Measurements from ENCODE around the gene MCUR1. TPM values are rescaled to one million over a fixed set of nuclear protein-coding genes. Genes with fewer than 3 reads are reported as not detected.

Gene MCUR1
- total and polyA plus RNA-seq, 2 donors (not counting 1 experiment from before 2014, with no cell fraction given), result 4.6 to 10.6 TPM

DNA sequence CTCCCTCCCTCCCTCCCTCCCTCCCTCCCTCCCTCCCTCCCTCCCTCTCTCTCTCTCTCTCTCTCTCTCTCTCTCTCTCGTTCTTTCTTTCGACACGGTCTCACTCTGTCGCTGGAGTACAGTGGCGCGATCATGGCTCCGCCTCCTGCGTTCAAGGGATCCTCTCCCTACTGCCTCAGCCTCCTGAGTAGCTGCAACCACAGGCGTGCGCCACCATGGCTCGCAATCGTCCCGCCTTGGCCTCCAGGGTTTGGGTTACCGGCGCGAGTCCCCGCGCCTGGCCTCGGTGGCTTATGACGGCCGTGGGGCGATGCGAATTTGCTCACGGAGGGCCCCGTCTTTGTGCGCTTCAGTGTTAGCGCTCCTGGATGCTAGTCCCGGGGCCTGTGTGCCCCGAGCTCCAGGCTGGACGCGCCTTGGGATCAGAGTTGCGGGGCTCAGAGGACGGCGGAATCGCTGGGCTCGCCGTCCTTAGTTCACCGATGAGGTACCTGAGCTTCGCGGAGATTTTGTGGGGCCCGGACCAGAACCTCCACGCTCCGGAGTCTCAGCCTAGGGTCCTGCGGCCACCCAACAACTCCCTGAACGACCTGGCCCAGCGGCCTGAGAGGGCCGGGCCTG is 45.2 kb downstream of the MCUR1 start:
- ATAC-seq (ENCODE audit: low read depth) (no peak), DNase-seq (no peak)
- no peak overlapping the region for H3K27ac Mint-ChIP-seq
- no peak overlapping the region for H3K4me3 Mint-ChIP-seq
- intact Hi-C loops (cut with micrococcal nuclease), result loop anchor here (5.0 kb wide), 1 partner anchor 57 kb away; the partner anchor contains the start of gene RANBP9
- no peak overlapping the region for H3K27ac ChIP-seq (ENCODE audit: low read length in 2 of 2)
- H3K9me3 Mint-ChIP-seq (ENCODE audit: insufficient read depth), result no peaks in the 10 kb centered on the region
- H3K4me2 ChIP-seq (replicated peaks; ENCODE audit: low read depth, low read length, poor library complexity, severe bottlenecking), result no peak overlapping the region
- H3K9ac ChIP-seq (ENCODE audit: low read length), result no peak overlapping the region
- no peaks in the 10 kb centered on the region for H3K27me3 ChIP-seq (replicated peaks in 1 of 4; ENCODE audit: control extremely low read depth in 1 of 4, control insufficient read depth in 3 of 4, insufficient read depth in 4 of 4, low read length in 3 of 4)
- peaks cover 0 to 13% (median 2%) of the 10 kb centered on the region in 3 donors for H3K9me3 ChIP-seq (ENCODE audit: control extremely low read depth in 1 of 3, control insufficient read depth in 2 of 3, insufficient read depth in 1 of 3, low read length in 2 of 3)
- no peaks in the 10 kb centered on the region for H4K20me1 ChIP-seq (ENCODE audit: control insufficient read depth, insufficient read depth, low read length, poor library complexity, severe bottlenecking)
- H3K4me1 Mint-ChIP-seq, result peaks cover 27% of the 10 kb centered on the region
- ChIA-PET CTCF (interaction anchor here (1.0 to 1.5 kb wide), 4 partner anchors 26 to 314 kb away, joined by 3 read pairs; no protein-coding TSS in a partner anchor), POLR2A (no interaction called here)
- no peaks in the 10 kb centered on the region for H3K79me2 ChIP-seq (ENCODE audit: control insufficient read depth, insufficient read depth, low read length)
- H3K36me3 ChIP-seq (replicated peaks in 1 of 2; ENCODE audit: control extremely low read depth in 1 of 2, control insufficient read depth in 1 of 2, extremely low read depth in 1 of 2, insufficient read depth in 2 of 2, low read length in 1 of 2), result no peaks in the 10 kb centered on the region
- WGBS (ENCODE audit: insufficient coverage), result 98% methylated on average over 43 of the region's 47 CpGs
- no peak overlapping the region for H2AFZ ChIP-seq (ENCODE audit: insufficient read depth, low read depth, low read length, poor library complexity, severe bottlenecking)
- H3K4me3 ChIP-seq (ENCODE audit: control extremely low read depth in 1 of 5, extremely low read depth in 1 of 5, insufficient read depth in 1 of 5, low read depth in 2 of 5, low read length in 4 of 5), result no peak overlapping the region
- no peak for TF ChIP-seq EZH2 (IDR thresholded peaks at IDR 0.05; ENCODE audit: borderline replicate concordance, insufficient read depth, low read depth, low read length, poor library complexity, severe bottlenecking)
- TF ChIP-seq, protein P1, sequence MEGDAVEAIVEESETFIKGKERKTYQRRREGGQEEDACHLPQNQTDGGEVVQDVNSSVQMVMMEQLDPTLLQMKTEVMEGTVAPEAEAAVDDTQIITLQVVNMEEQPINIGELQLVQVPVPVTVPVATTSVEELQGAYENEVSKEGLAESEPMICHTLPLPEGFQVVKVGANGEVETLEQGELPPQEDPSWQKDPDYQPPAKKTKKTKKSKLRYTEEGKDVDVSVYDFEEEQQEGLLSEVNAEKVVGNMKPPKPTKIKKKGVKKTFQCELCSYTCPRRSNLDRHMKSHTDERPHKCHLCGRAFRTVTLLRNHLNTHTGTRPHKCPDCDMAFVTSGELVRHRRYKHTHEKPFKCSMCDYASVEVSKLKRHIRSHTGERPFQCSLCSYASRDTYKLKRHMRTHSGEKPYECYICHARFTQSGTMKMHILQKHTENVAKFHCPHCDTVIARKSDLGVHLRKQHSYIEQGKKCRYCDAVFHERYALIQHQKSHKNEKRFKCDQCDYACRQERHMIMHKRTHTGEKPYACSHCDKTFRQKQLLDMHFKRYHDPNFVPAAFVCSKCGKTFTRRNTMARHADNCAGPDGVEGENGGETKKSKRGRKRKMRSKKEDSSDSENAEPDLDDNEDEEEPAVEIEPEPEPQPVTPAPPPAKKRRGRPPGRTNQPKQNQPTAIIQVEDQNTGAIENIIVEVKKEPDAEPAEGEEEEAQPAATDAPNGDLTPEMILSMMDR (IDR thresholded peaks at IDR 0.05), result no peak
- peaks cover 6% of the 10 kb centered on the region for H3K27me3 Mint-ChIP-seq
- peaks cover 7 to 11% of the 10 kb centered on the region in 2 donors for H3K4me1 ChIP-seq (ENCODE audit: control insufficient read depth in 2 of 2, insufficient read depth in 2 of 2, low read length in 2 of 2)

DNA sequence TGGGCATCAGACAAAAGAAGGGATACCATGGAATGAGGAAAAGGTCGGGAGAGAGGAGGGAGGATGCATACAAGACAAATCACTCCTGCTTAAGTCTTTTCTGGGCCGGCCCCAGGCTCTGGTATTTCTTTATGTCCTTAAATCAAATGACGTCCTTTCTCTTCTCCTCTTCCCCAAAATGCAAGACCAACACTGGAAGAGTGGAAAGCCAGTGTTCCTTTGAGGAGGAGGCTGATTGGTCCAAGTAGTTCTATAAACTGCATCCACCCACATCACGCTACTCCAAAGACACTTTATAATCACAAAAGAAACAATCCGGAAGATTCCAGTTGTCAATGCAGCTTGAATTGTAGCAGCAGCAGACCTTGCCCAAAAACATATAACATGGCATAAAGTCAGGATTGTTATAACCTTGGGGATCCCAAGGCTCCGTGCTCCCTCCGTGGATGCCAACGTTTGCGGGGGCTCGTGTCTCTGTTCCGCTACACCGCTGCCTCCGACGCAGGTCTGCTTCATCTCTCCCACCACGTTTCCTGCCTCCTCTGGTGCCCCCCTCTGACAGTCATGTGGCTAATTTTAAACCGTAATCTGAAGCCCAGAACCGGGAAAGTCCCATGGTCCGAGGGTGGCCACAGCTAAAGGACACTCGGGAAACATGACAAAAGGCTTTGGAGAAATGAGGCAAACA is 47.1 kb downstream of the MCUR1 start:
- CTCF ChIA-PET, result interaction anchor here (1.3 kb wide), 1 partner anchor 55 kb away, joined by 3 read pairs; no protein-coding TSS in a partner anchor
- Histone ChIP-seq H2AFZ (ENCODE audit: insufficient read depth, low read depth, low read length, poor library complexity, severe bottlenecking) (peak overlapping the region; percentile 67), H3K27ac (ENCODE audit: low read length in 2 of 2) (no peak overlapping the region), H3K4me1 (ENCODE audit: control insufficient read depth in 2 of 2, insufficient read depth in 2 of 2, low read length in 2 of 2) (peaks cover 24 to 29% of the 10 kb centered on the region in 2 donors), H3K27me3 (replicated peaks in 1 of 4; ENCODE audit: control extremely low read depth in 1 of 4, control insufficient read depth in 3 of 4, insufficient read depth in 4 of 4, low read length in 3 of 4) (no peaks in the 10 kb centered on the region), H3K36me3 (replicated peaks in 1 of 2; ENCODE audit: control extremely low read depth in 1 of 2, control insufficient read depth in 1 of 2, extremely low read depth in 1 of 2, insufficient read depth in 2 of 2, low read length in 1 of 2) (no peaks in the 10 kb centered on the region), H3K79me2 (ENCODE audit: control insufficient read depth, insufficient read depth, low read length) (no peaks in the 10 kb centered on the region), H3K9ac (ENCODE audit: low read length) (peak overlapping the region; percentile 56), H3K4me3 (ENCODE audit: control extremely low read depth in 1 of 5, extremely low read depth in 1 of 5, insufficient read depth in 1 of 5, low read depth in 2 of 5, low read length in 4 of 5) (peak overlapping the region in 3 of 5 experiments; percentile 35 to 55 (median 40)), H3K4me2 (replicated peaks; ENCODE audit: low read depth, low read length, poor library complexity, severe bottlenecking) (peak overlapping the region; percentile 81), H3K9me3 (ENCODE audit: control extremely low read depth in 1 of 3, control insufficient read depth in 2 of 3, insufficient read depth in 1 of 3, low read length in 2 of 3) (peaks cover 0 to 15% (median 4%) of the 10 kb centered on the region in 3 donors), H4K20me1 (ENCODE audit: control insufficient read depth, insufficient read depth, low read length, poor library complexity, severe bottlenecking) (no peaks in the 10 kb centered on the region)
- Mint-ChIP-seq H3K4me1 (peaks cover 45% of the 10 kb centered on the region), H3K27me3 (peaks cover 6% of the 10 kb centered on the region), H3K4me3 (peak overlapping the region; percentile 84), H3K27ac (no peak overlapping the region), H3K9me3 (ENCODE audit: insufficient read depth) (no peaks in the 10 kb centered on the region)
- intact Hi-C loops (cut with micrococcal nuclease), result loop anchor here (5.0 kb wide), 1 partner anchor 55 kb away; the partner anchor contains the start of gene RANBP9
- 9% methylated on average over 13 of the region's 19 CpGs for WGBS (ENCODE audit: insufficient coverage)
- POLR2A ChIA-PET, result no interaction called here
- ATAC-seq (ENCODE audit: low read depth) (peak; percentile 47), DNase-seq (peak; percentile 50)
- no peak for TF ChIP-seq EZH2 (IDR thresholded peaks at IDR 0.05; ENCODE audit: borderline replicate concordance, insufficient read depth, low read depth, low read length, poor library complexity, severe bottlenecking)
- TF ChIP-seq, protein P1 (IDR thresholded peaks at IDR 0.05), result no peak
